HG03571 (cell line): ENCODE results near the gene RFWD3.

Experiments
- ATAC-seq: cut with Tn5 transposase; IDR thresholded peaks from one replicate; pipeline ENCODE4 v1.9.1; 2021; ENCODE audit not compliant: unreplicated experiment

RFWD3 gene

DNA sequence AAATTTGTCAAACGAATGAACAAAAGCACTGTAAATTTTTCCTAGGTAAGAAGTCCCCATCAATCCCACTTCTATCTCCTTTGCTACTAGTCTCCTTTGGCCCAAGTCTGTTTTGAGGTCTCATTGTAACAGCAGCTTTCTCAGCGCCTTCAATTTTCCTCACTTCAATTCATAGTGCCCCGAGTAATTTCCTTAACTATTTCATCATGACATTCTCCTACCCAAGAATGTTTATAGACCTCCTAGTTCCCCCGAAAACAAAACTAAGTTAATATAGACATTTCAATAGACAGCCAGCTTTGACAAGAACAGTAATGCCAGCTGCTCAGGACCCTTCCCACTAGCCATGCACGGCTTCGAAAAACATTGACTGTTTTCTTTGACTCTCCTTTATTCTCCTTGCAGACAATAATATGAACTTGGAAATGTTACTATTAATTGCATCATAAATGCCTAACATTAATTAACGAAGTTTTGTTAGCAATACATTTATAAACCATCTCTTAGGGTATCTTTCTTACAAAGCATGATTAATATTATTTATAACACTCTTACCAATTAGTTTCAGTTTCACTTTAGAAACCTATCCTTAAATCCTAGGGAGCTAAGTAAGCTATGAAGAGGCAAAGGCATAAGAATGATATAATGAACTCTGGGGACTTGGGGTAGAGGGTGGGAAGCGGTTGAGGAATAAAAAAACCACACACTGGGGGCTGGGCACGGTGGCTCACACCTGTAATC, 82.6 kb downstream of the RFWD3 start:
- ATAC-seq, result no peak

- no peak for ATAC-seq
Observed at GRCh38 chr16:74582970-74583369, 83.7 kb downstream of the RFWD3 start.

- no peak for ATAC-seq
Observed at GRCh38 chr16:74580833-74581232, 85.8 kb downstream of the RFWD3 start.

DNA sequence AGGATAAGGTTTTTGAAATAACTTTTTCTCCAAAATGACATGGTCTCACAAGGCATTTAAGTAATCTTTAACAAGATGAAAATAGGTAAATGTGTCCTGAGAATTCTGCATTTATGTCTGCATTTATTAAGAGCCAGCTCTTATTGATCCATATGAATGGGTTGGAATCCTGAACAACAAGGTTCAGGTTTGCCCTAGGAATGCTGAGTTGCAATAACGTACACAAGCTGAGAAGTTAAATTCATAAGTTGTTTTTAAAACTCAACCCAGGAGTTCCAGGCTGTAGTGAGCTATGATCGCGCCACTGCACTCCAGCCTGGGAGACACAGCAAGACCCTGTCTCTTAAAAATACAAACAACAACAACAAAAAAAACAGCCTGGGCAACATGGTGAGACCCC, 87.8 kb downstream of the RFWD3 start:
- no peak for ATAC-seq

GRCh38 chr16:74578433-74578832, 88.2 kb downstream of the RFWD3 start:
- no peak for ATAC-seq

DNA sequence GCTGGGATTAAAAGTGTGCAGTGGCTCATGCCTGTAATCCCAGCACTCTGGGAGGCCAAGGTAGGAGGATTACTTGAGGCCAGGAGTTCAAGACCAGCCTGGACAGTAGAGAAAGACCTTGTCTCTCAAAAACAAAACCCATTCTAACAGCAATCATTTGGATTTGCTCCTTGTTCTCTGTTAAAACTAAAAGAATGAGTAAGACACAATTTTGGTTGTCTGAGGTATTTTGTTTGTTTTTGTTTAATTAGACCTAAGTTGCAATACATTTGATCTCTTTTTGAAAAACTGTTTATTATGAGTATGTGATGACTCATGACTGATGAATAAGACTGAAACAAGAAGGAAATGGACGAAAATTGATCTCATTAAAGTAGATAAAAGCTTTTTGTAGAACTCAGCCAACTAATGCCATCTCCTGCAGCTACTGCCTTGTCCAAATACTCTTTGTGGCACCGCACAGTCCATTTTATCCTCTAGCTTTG, 88.8 kb downstream of the RFWD3 start:
- no peak for ATAC-seq

DNA sequence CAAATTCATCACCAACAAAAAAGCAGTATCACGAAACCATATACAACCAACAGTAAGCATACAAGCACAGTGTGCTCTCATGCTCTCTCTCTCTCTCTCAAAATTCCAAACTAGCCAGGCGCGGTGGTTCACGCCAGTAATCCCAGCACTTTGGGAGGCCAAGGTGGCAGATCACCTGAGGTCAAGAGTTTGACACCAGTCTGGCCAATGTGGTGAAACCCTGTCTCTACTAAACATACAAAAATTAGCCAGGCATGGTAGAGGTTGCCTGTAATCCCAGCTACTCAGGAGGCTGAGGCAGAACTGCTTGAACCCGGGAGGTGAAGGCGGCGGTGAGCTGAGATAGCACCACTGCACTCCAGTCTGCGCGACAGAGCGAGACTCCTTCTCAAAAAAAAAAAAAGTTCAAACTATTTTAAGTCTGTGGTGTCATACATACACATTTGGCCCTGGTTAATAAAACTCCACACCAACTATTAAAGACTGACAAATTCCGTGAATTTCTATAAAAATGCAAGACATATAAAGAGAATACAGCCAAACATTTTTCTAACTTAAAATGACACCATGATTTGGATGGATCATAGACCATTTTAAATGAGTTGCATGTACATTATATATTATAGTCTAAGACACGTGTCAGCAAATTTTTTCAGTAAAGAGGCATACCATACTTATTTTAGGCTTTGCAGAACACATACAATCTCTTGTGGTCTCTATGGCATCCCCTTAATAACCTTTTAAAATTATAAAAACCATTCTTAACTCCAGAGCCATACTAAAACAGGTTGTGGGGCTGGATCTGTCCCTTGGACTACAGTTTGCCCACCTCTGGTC, 90.7 kb downstream of the RFWD3 start:
- ATAC-seq, result no peak

- ATAC-seq, result no peak
Observed at GRCh38 chr16:74575175-74575806, 91.4 kb downstream of the RFWD3 start.

- no peak for ATAC-seq
Observed at GRCh38 chr16:74574146-74574545, 92.5 kb downstream of the RFWD3 start.

- no peak for ATAC-seq
Observed at GRCh38 chr16:74573622-74574021, 93.1 kb downstream of the RFWD3 start.
